ENCODE data around the gene SLC4A2. TPM values are rescaled to one million over a fixed set of nuclear protein-coding genes. Genes with fewer than 3 reads are reported as not detected.

SLC4A2 gene
- total RNA-seq, 3 donors from 2014 or later (not counting 1 experiment from before 2014, with no cell fraction given): 60.4 to 87.3 (median 66.1) TPM

DNA sequence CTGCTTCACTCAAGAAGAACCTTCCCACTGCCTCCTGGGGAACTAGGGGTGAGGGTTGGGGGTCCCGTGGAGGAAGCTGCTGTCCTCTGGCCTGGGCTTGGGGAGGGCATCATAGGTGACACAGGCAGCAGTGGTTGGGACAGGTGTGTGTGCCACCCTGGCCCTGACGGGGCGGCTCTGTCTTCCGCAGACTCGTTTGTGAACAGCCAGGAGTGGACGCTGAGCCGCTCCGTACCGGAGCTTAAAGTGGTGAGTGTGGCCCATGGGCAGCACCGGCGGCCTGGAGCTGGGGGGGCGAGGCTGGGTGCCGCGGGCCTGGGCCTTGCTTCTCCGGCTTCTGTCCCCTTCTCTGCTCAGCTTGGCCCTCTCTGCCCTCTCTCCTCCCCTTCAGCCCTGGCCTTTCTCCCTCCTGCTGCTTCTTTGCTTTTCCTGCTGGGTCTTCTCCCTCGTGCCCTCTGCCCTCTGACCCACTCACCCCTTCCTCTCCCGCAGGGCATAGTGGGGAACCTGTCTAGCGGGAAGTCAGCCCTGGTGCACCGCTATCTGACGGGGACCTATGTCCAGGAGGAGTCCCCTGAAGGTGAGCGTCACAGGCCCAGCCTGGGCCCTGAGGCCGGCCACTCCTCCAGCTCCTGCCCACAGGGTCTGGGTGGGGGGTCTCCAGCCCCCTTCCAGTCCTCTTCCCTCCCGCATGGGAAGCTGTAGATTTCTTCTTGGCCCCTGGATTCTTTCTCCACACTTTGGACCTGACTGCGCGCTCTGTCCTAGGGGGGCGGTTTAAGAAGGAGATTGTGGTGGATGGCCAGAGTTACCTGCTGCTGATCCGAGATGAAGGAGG is 57.4 kb downstream of the SLC4A2 start:
- Mint-ChIP-seq H3K4me3 (peak overlapping the region; percentile 46), H3K4me1 (peaks cover 0 to 8% of the 10 kb centered on the region in 2 donors), H3K36me3 (no peaks in the 10 kb centered on the region), H3K27me3 (ENCODE audit: low read depth in 2 of 2) (no peaks in the 10 kb centered on the region), H3K9me3 (no peaks in the 10 kb centered on the region), H3K27ac (no peak overlapping the region)
- Histone ChIP-seq H3K27me3 (ENCODE audit: control insufficient read depth, insufficient read depth, low read length) (peaks cover 2% of the 10 kb centered on the region), H3K27ac (ENCODE audit: low read length) (no peak overlapping the region), H3K4me3 (ENCODE audit: low read length) (no peak overlapping the region), H3K9me3 (ENCODE audit: control insufficient read depth, insufficient read depth, low read length) (no peaks in the 10 kb centered on the region), H3K36me3 (ENCODE audit: control insufficient read depth, insufficient read depth, low read length) (peaks cover 10% of the 10 kb centered on the region), H3K4me1 (ENCODE audit: control insufficient read depth, insufficient read depth, low read length) (peaks cover 3% of the 10 kb centered on the region)
- TF ChIP-seq, protein P1, sequence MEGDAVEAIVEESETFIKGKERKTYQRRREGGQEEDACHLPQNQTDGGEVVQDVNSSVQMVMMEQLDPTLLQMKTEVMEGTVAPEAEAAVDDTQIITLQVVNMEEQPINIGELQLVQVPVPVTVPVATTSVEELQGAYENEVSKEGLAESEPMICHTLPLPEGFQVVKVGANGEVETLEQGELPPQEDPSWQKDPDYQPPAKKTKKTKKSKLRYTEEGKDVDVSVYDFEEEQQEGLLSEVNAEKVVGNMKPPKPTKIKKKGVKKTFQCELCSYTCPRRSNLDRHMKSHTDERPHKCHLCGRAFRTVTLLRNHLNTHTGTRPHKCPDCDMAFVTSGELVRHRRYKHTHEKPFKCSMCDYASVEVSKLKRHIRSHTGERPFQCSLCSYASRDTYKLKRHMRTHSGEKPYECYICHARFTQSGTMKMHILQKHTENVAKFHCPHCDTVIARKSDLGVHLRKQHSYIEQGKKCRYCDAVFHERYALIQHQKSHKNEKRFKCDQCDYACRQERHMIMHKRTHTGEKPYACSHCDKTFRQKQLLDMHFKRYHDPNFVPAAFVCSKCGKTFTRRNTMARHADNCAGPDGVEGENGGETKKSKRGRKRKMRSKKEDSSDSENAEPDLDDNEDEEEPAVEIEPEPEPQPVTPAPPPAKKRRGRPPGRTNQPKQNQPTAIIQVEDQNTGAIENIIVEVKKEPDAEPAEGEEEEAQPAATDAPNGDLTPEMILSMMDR (IDR thresholded peaks at IDR 0.05): no peak
- intact Hi-C loops (cut with micrococcal nuclease): no loop called here
- WGBS (ENCODE audit: insufficient coverage): 96% methylated on average over 26 of the region's 27 CpGs
- DNase-seq (no peak), ATAC-seq (no peak)

DNA sequence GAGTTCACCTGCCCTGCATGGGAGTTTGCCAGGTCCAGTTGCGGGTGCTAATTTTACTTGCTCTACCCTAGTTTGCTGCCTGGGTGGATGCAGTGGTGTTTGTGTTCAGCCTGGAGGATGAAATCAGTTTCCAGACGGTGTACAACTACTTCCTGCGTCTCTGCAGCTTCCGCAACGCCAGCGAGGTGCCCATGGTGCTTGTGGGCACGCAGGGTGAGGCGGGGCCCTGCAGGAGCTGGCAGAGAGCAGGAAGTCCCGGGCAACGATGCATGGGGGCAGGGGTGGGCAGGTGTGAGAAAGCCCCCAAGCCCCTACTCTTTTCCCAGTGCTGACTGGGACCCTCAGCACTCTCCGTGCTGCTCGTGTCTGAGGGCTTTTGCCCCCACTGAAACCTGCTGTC is 58.2 kb downstream of the SLC4A2 start:
- WGBS (ENCODE audit: insufficient coverage): 70% methylated on average over 12 of the region's 12 CpGs
- Histone ChIP-seq H3K9me3 (ENCODE audit: control insufficient read depth, insufficient read depth, low read length) (no peaks in the 10 kb centered on the region), H3K27ac (ENCODE audit: low read length) (no peak overlapping the region), H3K4me3 (ENCODE audit: low read length) (no peak overlapping the region), H3K36me3 (ENCODE audit: control insufficient read depth, insufficient read depth, low read length) (peaks cover 10% of the 10 kb centered on the region), H3K27me3 (ENCODE audit: control insufficient read depth, insufficient read depth, low read length) (peaks cover 2% of the 10 kb centered on the region), H3K4me1 (ENCODE audit: control insufficient read depth, insufficient read depth, low read length) (peaks cover 3% of the 10 kb centered on the region)
- Mint-ChIP-seq H3K36me3 (no peaks in the 10 kb centered on the region), H3K4me1 (peaks cover 0 to 10% of the 10 kb centered on the region in 2 donors), H3K27me3 (ENCODE audit: low read depth in 2 of 2) (no peaks in the 10 kb centered on the region), H3K9me3 (no peaks in the 10 kb centered on the region), H3K27ac (no peak overlapping the region), H3K4me3 (no peak overlapping the region)
- ATAC-seq (no peak), DNase-seq (peak in 1 of 2 donors; percentile 74)
- intact Hi-C loops (cut with micrococcal nuclease): no loop called here
- TF ChIP-seq, protein P1 (IDR thresholded peaks at IDR 0.05): no peak

DNA sequence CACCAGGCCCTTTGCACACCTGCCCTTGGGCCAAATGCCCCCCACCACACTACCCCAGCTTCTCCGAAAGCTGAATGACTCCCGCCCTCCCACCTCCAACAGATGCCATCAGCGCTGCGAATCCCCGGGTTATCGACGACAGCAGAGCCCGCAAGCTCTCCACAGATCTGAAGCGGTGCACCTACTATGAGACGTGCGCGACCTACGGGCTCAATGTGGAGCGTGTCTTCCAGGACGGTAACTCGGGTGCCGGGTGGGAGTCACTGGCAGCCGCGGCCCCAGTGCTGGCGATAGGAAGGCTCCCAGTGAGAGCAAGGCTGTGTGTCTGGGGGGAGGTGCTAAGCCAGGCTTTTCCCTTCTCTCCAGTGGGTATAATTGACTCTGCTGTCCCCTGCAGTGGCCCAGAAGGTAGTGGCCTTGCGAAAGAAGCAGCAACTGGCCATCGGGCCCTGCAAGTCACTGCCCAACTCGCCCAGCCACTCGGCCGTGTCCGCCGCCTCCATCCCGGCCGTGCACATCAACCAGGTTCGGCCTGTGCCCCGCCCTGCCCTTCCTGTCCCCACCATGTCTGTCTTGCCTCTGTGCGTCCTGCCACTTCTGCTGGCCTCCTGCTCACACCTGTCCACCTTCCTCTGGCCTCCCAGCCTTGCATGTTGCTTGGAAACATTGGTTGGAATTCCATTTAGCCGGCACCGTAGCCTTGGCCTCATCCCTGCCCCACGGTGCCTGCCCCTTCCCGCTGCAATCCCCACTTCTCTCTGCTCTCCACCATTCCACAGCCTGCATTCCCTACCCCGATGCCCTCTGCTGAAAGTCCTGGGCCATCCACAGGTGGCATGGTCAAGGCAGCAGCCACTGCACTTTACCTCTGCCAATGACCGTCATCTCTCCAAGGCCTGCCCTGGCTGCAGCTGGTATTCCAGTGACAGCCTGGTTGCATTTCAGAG is 59.0 kb downstream of the SLC4A2 start:
- Mint-ChIP-seq H3K4me3 (no peak overlapping the region), H3K36me3 (no peaks in the 10 kb centered on the region), H3K27ac (no peak overlapping the region), H3K4me1 (peaks cover 0 to 10% of the 10 kb centered on the region in 2 donors), H3K27me3 (ENCODE audit: low read depth in 2 of 2) (no peaks in the 10 kb centered on the region), H3K9me3 (no peaks in the 10 kb centered on the region)
- Histone ChIP-seq H3K4me3 (ENCODE audit: low read length) (no peak overlapping the region), H3K9me3 (ENCODE audit: control insufficient read depth, insufficient read depth, low read length) (no peaks in the 10 kb centered on the region), H3K36me3 (ENCODE audit: control insufficient read depth, insufficient read depth, low read length) (peaks cover 10% of the 10 kb centered on the region), H3K27me3 (ENCODE audit: control insufficient read depth, insufficient read depth, low read length) (peaks cover 2% of the 10 kb centered on the region), H3K4me1 (ENCODE audit: control insufficient read depth, insufficient read depth, low read length) (peaks cover 3% of the 10 kb centered on the region), H3K27ac (ENCODE audit: low read length) (no peak overlapping the region)
- intact Hi-C loops (cut with micrococcal nuclease): no loop called here
- DNase-seq (no peak), ATAC-seq (no peak)
- TF ChIP-seq, protein P1 (IDR thresholded peaks at IDR 0.05): no peak
- WGBS (ENCODE audit: insufficient coverage): 94% methylated on average over 38 of the region's 38 CpGs
